Caco-2 (cell line): ENCODE measurements around the gene NBEAL2. TPM values are rescaled to one million over a fixed set of nuclear protein-coding genes. Genes with fewer than 3 reads are reported as not detected.

ENCODE experiments used
- BruUV-seq: library from RNA; stranded (reverse); fragments of 400-500 nt; replicated peaks from 2 replicates; lab custom pipeline; 2021; lab: Mats Ljungman, UMichigan
- CTCF ChIA-PET: fragments of 300-600 bp; sonication (Branson Sonifier 250); formaldehyde crosslinking; loops from one replicate; lab custom pipeline; 2022; ENCODE audit warnings: antibody characterized with exemption; lab: Charles Lee
- POLR2A ChIA-PET: fragments of 300-600 bp; sonication (Branson Sonifier 250); formaldehyde crosslinking; loops from one replicate; lab custom pipeline; 2022; ENCODE audit warnings: antibody characterized with exemption; lab: Charles Lee
- DNase-seq, 2 experiments: peaks; one replicate each; pipeline versions ENCODE4 v3.0.0 to v3.0.0-alpha.2; 2020 to 2022
- H3K27me3 ChIP-seq: replicated peaks from 2 replicates; pipeline ENCODE4 v1.6.0; 2011; ENCODE audit warnings: low read length; ENCODE audit not compliant: control insufficient read depth, insufficient read depth
- H3K36me3 ChIP-seq: 2 replicates; pipeline ENCODE4 v1.5.1; 2011; ENCODE audit warnings: low read length; ENCODE audit not compliant: control insufficient read depth, insufficient read depth
- H3K4me1 ChIP-seq: fragments of 250-450 bp; sonication (Bioruptor Pico); 2 replicates; pipeline ENCODE4 v1.5.1; 2020; ENCODE audit warnings: mild to moderate bottlenecking
- H3K4me3 ChIP-seq: 2 replicates; pipeline ENCODE4 v1.5.1; 2011; ENCODE audit warnings: low read depth, mild to moderate bottlenecking, control low read depth, low read length
- H3K9me3 ChIP-seq: fragments of 250-450 bp; sonication (Bioruptor Pico); 2 replicates; pipeline ENCODE4 v1.5.1; 2020; ENCODE audit warnings: mild to moderate bottlenecking, moderate library complexity
- H3K27ac Mint-ChIP-seq: one replicate; pipeline ENCODE4 v1.8.0; 2022; ENCODE audit warnings: mixed read lengths; ENCODE audit not compliant: unreplicated experiment
- H3K27me3 Mint-ChIP-seq: one replicate; pipeline ENCODE4 v1.8.0; 2022; ENCODE audit warnings: mixed read lengths; ENCODE audit not compliant: insufficient read depth, unreplicated experiment
- H3K36me3 Mint-ChIP-seq: one replicate; pipeline ENCODE4 v1.8.0; 2022; ENCODE audit warnings: mild to moderate bottlenecking, mixed read lengths; ENCODE audit not compliant: insufficient read depth, unreplicated experiment
- H3K4me1 Mint-ChIP-seq: one replicate; pipeline ENCODE4 v1.8.0; 2022; ENCODE audit warnings: low read depth, mixed read lengths; ENCODE audit not compliant: unreplicated experiment
- H3K4me3 Mint-ChIP-seq: one replicate; pipeline ENCODE4 v1.8.0; 2022; ENCODE audit warnings: mild to moderate bottlenecking, moderate library complexity, mixed read lengths; ENCODE audit not compliant: unreplicated experiment
- H3K9me3 Mint-ChIP-seq: one replicate; pipeline ENCODE4 v1.8.0; 2022; ENCODE audit warnings: mixed read lengths; ENCODE audit not compliant: unreplicated experiment
- intact Hi-C: fragments of 100-400 bp; cut with micrococcal nuclease; formaldehyde crosslinking; loops from one replicate; pipeline ENCODE4 v1.10.0; 2022; ENCODE audit not compliant: unreplicated experiment
- total RNA-seq: library from RNA; stranded (reverse); gene quantifications from 2 replicates; pipeline ENCODE4 v1.2.3, GENCODE V29; 2022
- TF ChIP-seq, protein P1 (sequence below), 2 experiments: fragments of 200-600 bp in 1 of 2; IDR thresholded peaks; 1 replicate in 1 of 2; 2 replicates in 1 of 2; pipeline versions ENCODE4 v1.5.1 to v1.8.0; 2011 to 2022; ENCODE audit warnings: antibody characterized with exemption in 1 of 2, control low read depth in 1 of 2, inconsistent platforms in 1 of 2, low read depth in 1 of 2, low read length in 1 of 2, mild to moderate bottlenecking in 1 of 2, moderate library complexity in 1 of 2; ENCODE audit not compliant: insufficient read depth in 1 of 2, severe bottlenecking in 1 of 2, unreplicated experiment in 1 of 2

The NBEAL2 gene
- total RNA-seq, 1 experiment from 2014 or later, result 62.4 TPM

DNA sequence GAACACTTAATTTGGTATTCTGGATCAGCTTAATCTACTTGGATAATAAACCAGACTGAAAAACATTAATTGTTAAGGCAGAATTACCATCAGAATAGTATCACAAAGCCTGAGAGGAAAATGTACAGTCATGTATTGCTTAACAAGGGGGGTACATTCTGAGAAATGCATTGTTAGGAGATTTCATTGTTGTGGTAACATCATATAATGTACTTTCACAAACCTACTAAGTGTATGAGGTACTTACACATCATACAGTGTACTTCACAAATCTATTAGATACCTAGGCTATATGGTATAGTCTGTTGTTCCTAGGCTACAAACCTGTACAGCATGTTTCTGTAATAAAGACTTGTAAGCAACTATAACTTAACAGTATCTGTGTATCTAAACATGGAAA, 68.2 kb downstream of the NBEAL2 start:
- no peaks in the 10 kb centered on the region for H3K4me1 ChIP-seq
- no peaks in the 10 kb centered on the region for H3K36me3 ChIP-seq
- H3K36me3 Mint-ChIP-seq, result peaks cover 38% of the 10 kb centered on the region
- H3K4me3 Mint-ChIP-seq, result no peak overlapping the region
- no peak overlapping the region for H3K4me3 ChIP-seq
- no peaks in the 10 kb centered on the region for H3K9me3 Mint-ChIP-seq
- intact Hi-C loops, result no loop called here
- no peaks in the 10 kb centered on the region for H3K27me3 Mint-ChIP-seq
- no TSS peak for BruUV-seq
- H3K27me3 ChIP-seq, result no peaks in the 10 kb centered on the region
- no peak overlapping the region for H3K27ac Mint-ChIP-seq
- POLR2A ChIA-PET, result no interaction called here
- TF ChIP-seq, protein P1, sequence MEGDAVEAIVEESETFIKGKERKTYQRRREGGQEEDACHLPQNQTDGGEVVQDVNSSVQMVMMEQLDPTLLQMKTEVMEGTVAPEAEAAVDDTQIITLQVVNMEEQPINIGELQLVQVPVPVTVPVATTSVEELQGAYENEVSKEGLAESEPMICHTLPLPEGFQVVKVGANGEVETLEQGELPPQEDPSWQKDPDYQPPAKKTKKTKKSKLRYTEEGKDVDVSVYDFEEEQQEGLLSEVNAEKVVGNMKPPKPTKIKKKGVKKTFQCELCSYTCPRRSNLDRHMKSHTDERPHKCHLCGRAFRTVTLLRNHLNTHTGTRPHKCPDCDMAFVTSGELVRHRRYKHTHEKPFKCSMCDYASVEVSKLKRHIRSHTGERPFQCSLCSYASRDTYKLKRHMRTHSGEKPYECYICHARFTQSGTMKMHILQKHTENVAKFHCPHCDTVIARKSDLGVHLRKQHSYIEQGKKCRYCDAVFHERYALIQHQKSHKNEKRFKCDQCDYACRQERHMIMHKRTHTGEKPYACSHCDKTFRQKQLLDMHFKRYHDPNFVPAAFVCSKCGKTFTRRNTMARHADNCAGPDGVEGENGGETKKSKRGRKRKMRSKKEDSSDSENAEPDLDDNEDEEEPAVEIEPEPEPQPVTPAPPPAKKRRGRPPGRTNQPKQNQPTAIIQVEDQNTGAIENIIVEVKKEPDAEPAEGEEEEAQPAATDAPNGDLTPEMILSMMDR (IDR thresholded peaks at IDR 0.05; ENCODE audit: insufficient read depth in 1 of 2, low read depth in 1 of 2, low read length in 1 of 2, severe bottlenecking in 1 of 2, unreplicated experiment in 1 of 2), result no peak
- no peaks in the 10 kb centered on the region for H3K4me1 Mint-ChIP-seq
- no peak for DNase-seq
- CTCF ChIA-PET, result no interaction called here
- no peaks in the 10 kb centered on the region for H3K9me3 ChIP-seq

DNA sequence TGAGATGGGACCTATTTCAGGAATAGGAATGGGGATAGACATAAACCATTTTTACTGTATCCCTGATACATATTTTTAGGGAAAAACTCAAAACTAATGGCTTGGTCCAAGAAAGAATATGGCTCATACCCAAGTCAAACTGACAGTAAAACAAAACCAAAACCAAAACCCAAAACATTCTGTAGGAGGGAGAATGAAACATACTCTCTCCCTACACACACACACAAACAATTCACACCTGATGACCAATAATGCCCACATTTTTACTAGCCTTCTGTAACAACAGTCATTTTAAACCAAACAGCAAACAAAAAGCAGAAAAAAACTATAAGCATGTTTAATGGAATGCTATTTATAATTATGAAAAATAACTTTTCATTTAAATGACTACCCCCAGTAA, 74.9 kb downstream of the NBEAL2 start:
- DNase-seq, result no peak
- no peaks in the 10 kb centered on the region for H3K27me3 ChIP-seq
- peaks cover 46% of the 10 kb centered on the region for H3K36me3 Mint-ChIP-seq
- H3K4me3 ChIP-seq, result no peak overlapping the region
- H3K4me1 ChIP-seq, result no peaks in the 10 kb centered on the region
- H3K36me3 ChIP-seq, result no peaks in the 10 kb centered on the region; the same call in 1 of the 2 replicates
- ChIA-PET CTCF (no interaction called here), POLR2A (no interaction called here)
- TF ChIP-seq, protein P1 (IDR thresholded peaks at IDR 0.05; ENCODE audit: insufficient read depth in 1 of 2, low read depth in 1 of 2, low read length in 1 of 2, severe bottlenecking in 1 of 2, unreplicated experiment in 1 of 2), result no peak
- H3K9me3 ChIP-seq, result no peaks in the 10 kb centered on the region
- no peak overlapping the region for H3K4me3 Mint-ChIP-seq
- no peaks in the 10 kb centered on the region for H3K9me3 Mint-ChIP-seq
- H3K4me1 Mint-ChIP-seq, result peaks cover 5% of the 10 kb centered on the region
- no peaks in the 10 kb centered on the region for H3K27me3 Mint-ChIP-seq
- no TSS peak for BruUV-seq
- intact Hi-C loops, result no loop called here
- H3K27ac Mint-ChIP-seq, result no peak overlapping the region

- peaks cover 43% of the 10 kb centered on the region for H3K36me3 Mint-ChIP-seq
- TF ChIP-seq, protein P1 (IDR thresholded peaks at IDR 0.05; ENCODE audit: insufficient read depth in 1 of 2, low read depth in 1 of 2, low read length in 1 of 2, severe bottlenecking in 1 of 2, unreplicated experiment in 1 of 2), result no peak
- no peak overlapping the region for H3K4me3 Mint-ChIP-seq
- DNase-seq, result no peak
- no peaks in the 10 kb centered on the region for H3K9me3 ChIP-seq
- no peaks in the 10 kb centered on the region for H3K9me3 Mint-ChIP-seq
- CTCF ChIA-PET, result no interaction called here
- intact Hi-C loops, result no loop called here
- no peak overlapping the region for H3K4me3 ChIP-seq
- no peaks in the 10 kb centered on the region for H3K27me3 ChIP-seq
- H3K4me1 ChIP-seq, result no peaks in the 10 kb centered on the region
- H3K27me3 Mint-ChIP-seq, result no peaks in the 10 kb centered on the region
- POLR2A ChIA-PET, result no interaction called here
- BruUV-seq, result no TSS peak
- no peaks in the 10 kb centered on the region; the same call in 1 of the 2 replicates for H3K36me3 ChIP-seq
- peaks cover 5% of the 10 kb centered on the region for H3K4me1 Mint-ChIP-seq
- no peak overlapping the region for H3K27ac Mint-ChIP-seq
Measured at GRCh38 chr3:47056705-47057104, 77.2 kb downstream of the NBEAL2 start.
